ENCODE measurements around the gene ARHGAP26.

Gene ARHGAP26

GRCh38 chr5:142810743-142811290 lies 40.6 kb downstream of the ARHGAP26 start:
- DNase-seq (ENCODE audit: low read depth in 2 of 2), result no peak

GRCh38 chr5:142811866-142812557 lies 41.8 kb downstream of the ARHGAP26 start:
- no peak for DNase-seq (ENCODE audit: low read depth in 2 of 2)

- no peak for DNase-seq (ENCODE audit: low read depth in 2 of 2)
These were observed 43.0 kb downstream of the ARHGAP26 start for GRCh38 chr5:142813220-142813619.

- DNase-seq (ENCODE audit: low read depth in 2 of 2), result no peak
These were observed 43.9 kb downstream of the ARHGAP26 start for GRCh38 chr5:142814122-142814521.

- DNase-seq (ENCODE audit: low read depth in 2 of 2), result no peak
These were observed 45.3 kb downstream of the ARHGAP26 start for GRCh38 chr5:142815469-142815868.

GRCh38 chr5:142816531-142817430 lies 46.6 kb downstream of the ARHGAP26 start:
- DNase-seq (ENCODE audit: low read depth in 2 of 2), result no peak

GRCh38 chr5:142817949-142818431 lies 47.8 kb downstream of the ARHGAP26 start:
- no peak for DNase-seq (ENCODE audit: low read depth in 2 of 2)

- no peak for DNase-seq (ENCODE audit: low read depth in 2 of 2)
These were observed 49.1 kb downstream of the ARHGAP26 start for GRCh38 chr5:142819292-142819691.

- DNase-seq (ENCODE audit: low read depth in 2 of 2), result no peak
These were observed 49.6 kb downstream of the ARHGAP26 start for GRCh38 chr5:142819825-142820224.

- DNase-seq (ENCODE audit: low read depth in 2 of 2), result no peak
These were observed 50.3 kb downstream of the ARHGAP26 start for GRCh38 chr5:142820447-142820846.

GRCh38 chr5:142821034-142821732 lies 51.0 kb downstream of the ARHGAP26 start:
- DNase-seq (ENCODE audit: low read depth in 2 of 2), result no peak

GRCh38 chr5:142821733-142822487 lies 51.7 kb downstream of the ARHGAP26 start:
- DNase-seq (ENCODE audit: low read depth in 2 of 2), result no peak

- no peak for DNase-seq (ENCODE audit: low read depth in 2 of 2)
These were observed 52.9 kb downstream of the ARHGAP26 start for GRCh38 chr5:142823126-142823525.

GRCh38 chr5:142823806-142824205 lies 53.6 kb downstream of the ARHGAP26 start:
- DNase-seq (ENCODE audit: low read depth in 2 of 2), result no peak

- no peak for DNase-seq (ENCODE audit: low read depth in 2 of 2)
These were observed 54.2 kb downstream of the ARHGAP26 start for GRCh38 chr5:142824391-142824790.

GRCh38 chr5:142825378-142826089 lies 55.4 kb downstream of the ARHGAP26 start:
- no peak for DNase-seq (ENCODE audit: low read depth in 2 of 2)

- no peak for DNase-seq (ENCODE audit: low read depth in 2 of 2)
These were observed 55.9 kb downstream of the ARHGAP26 start for GRCh38 chr5:142826093-142826492.

- DNase-seq (ENCODE audit: low read depth in 2 of 2), result no peak
These were observed 56.7 kb downstream of the ARHGAP26 start for GRCh38 chr5:142826741-142827492.

GRCh38 chr5:142827934-142828576 lies 57.9 kb downstream of the ARHGAP26 start:
- DNase-seq (ENCODE audit: low read depth in 2 of 2), result no peak

All from activated CD4-positive, alpha-beta T cell treated with anti-CD3 and anti-CD28 coated beads for 24 hours (primary cell).